GM04504 (cell line): ENCODE measurements around the gene PLPPR2.
"Not testable (repeated sequence)": the region's sequence is repeated elsewhere in the genome, so short reads cannot be mapped to it uniquely, and the experiment has no call there.

Experiments used
- DNase-seq: peaks from one replicate; pipeline ENCODE4 v3.0.0-alpha.2; 2012; ENCODE audit warnings: low read depth

Gene PLPPR2

GRCh38 chr19:11401808-11402543, 46.7 kb downstream of the PLPPR2 start:
- DNase-seq = no peak

- no peak for DNase-seq
Measured at GRCh38 chr19:11404588-11405222, 49.5 kb downstream of the PLPPR2 start.

GRCh38 chr19:11405846-11406643, 50.8 kb downstream of the PLPPR2 start:
- DNase-seq = no peak

GRCh38 chr19:11406703-11407236, 51.5 kb downstream of the PLPPR2 start:
- DNase-seq = not testable (repeated sequence)

GRCh38 chr19:11408591-11408990, 53.4 kb downstream of the PLPPR2 start:
- no peak for DNase-seq

- no peak for DNase-seq
Measured at GRCh38 chr19:11410682-11411081, 55.5 kb downstream of the PLPPR2 start.

- DNase-seq = no peak
Measured at GRCh38 chr19:11414544-11414943, 59.3 kb downstream of the PLPPR2 start.
